Tibial nerve (tissue), 4 donors: ENCODE data around the gene KDM1B. TPM values are rescaled to one million over a fixed set of nuclear protein-coding genes. Genes with fewer than 3 reads are reported as not detected.

ENCODE experiments used
- DNase-seq, 2 donors: peaks; one replicate each; pipeline ENCODE4 v3.0.0-alpha.2; 2019; ENCODE audit warnings: low spot score in 2 of 2
- H3K27ac ChIP-seq, 4 donors: fragments of 200-600 bp; sonication (generic) in 3 of 4; one replicate each; pipeline ENCODE4 v1.5.1; 2017 to 2019; ENCODE audit warnings: mild to moderate bottlenecking in 1 of 4
- H3K27me3 ChIP-seq, 2 donors: fragments of 200-600 bp; sonication (generic) in 1 of 2; one replicate each; pipeline versions ENCODE4 v1.5.1 to v1.6.0; 2017 to 2019
- H3K36me3 ChIP-seq, 3 donors: fragments of 200-600 bp; sonication (generic); one replicate each; pipeline ENCODE4 v1.5.1; 2018 to 2019
- H3K4me1 ChIP-seq, 4 donors: fragments of 200-600 bp; sonication (generic) in 3 of 4; one replicate each; pipeline ENCODE4 v1.5.1; 2017 to 2019
- H3K4me3 ChIP-seq, 4 donors: fragments of 200-600 bp; sonication (generic) in 3 of 4; one replicate each; pipeline ENCODE4 v1.5.1; 2017 to 2019; ENCODE audit warnings: mild to moderate bottlenecking in 1 of 4, moderate library complexity in 1 of 4
- H3K9me3 ChIP-seq, 4 donors: fragments of 200-600 bp; sonication (generic) in 3 of 4; one replicate each; pipeline ENCODE4 v1.5.1; 2017 to 2019
- EP300 ChIP-seq, 2 donors: sonication (generic); formaldehyde crosslinking; IDR thresholded peaks; one replicate each; pipeline ENCODE4 v1.6.1; 2017; ENCODE audit warnings: antibody characterized with exemption in 2 of 2, mild to moderate bottlenecking in 1 of 2
- POLR2A ChIP-seq, 2 donors: fragments of 450-650 bp; IDR thresholded peaks; one replicate each; pipeline ENCODE4 v1.6.1; 2017; ENCODE audit warnings: antibody characterized with exemption in 2 of 2, mild to moderate bottlenecking in 2 of 2, moderate library complexity in 2 of 2
- WGBS, 2 donors: methylation state at CpG; one replicate each; pipeline ENCODE4 v1.1.5; 2018; 5-methylcytosine and 5-hydroxymethylcytosine counted together
- total RNA-seq, 4 donors: library from RNA; depleted of rRNA; stranded (reverse); fragments of >200 nt; gene quantifications; one replicate each; pipeline ENCODE4 v1.1.0, GENCODE V29; 2016
- TF ChIP-seq, protein P1 (sequence below), 5 experiments: fragments of 200-600 bp in 3 of 5; fragments of 450-650 bp in 2 of 5; sonication (generic) in 3 of 5; IDR thresholded peaks; one replicate each; pipeline ENCODE4 v1.5.1; 2016 to 2019; ENCODE audit warnings: antibody characterized with exemption in 5 of 5, mild to moderate bottlenecking in 3 of 5, moderate library complexity in 2 of 5

The KDM1B gene
- total RNA-seq, 4 donors from 2014 or later: 9.4 to 16.5 (median 15.2) TPM

DNA sequence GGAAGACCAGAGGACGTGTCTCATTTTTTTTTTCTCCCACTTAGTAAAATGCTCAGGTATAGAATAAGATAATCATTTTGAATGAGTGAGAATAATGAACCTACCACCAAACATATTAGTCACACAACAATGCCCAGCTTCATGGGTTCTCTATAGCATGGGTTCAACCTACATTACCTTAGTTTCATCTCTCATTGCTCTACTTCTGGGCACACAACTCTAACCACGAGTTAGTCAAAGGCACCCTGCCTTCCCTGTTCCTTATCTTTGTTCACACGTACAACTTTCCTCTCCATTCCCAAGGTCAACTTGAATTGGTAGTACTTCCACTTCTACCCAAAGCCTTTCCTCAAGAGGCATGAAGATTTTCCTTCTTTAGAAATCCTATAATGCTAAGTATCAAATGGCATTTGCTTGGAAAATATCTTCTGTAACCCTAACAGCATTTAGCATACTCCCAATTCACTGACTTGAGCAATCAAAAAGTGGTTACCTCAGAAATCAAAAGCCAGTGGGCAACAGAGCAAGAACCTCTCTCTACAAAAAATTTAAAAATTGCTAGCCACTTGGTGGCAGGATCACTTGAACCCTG is 88.2 kb downstream of the KDM1B start:
- H3K27ac ChIP-seq: no peak overlapping the region
- peaks cover 0 to 55% (median 5%) of the 10 kb centered on the region in 3 donors for H3K36me3 ChIP-seq
- no peak for TF ChIP-seq EP300 (IDR thresholded peaks at IDR 0.05)
- TF ChIP-seq POLR2A (IDR thresholded peaks at IDR 0.05): no peak
- TF ChIP-seq, protein P1, sequence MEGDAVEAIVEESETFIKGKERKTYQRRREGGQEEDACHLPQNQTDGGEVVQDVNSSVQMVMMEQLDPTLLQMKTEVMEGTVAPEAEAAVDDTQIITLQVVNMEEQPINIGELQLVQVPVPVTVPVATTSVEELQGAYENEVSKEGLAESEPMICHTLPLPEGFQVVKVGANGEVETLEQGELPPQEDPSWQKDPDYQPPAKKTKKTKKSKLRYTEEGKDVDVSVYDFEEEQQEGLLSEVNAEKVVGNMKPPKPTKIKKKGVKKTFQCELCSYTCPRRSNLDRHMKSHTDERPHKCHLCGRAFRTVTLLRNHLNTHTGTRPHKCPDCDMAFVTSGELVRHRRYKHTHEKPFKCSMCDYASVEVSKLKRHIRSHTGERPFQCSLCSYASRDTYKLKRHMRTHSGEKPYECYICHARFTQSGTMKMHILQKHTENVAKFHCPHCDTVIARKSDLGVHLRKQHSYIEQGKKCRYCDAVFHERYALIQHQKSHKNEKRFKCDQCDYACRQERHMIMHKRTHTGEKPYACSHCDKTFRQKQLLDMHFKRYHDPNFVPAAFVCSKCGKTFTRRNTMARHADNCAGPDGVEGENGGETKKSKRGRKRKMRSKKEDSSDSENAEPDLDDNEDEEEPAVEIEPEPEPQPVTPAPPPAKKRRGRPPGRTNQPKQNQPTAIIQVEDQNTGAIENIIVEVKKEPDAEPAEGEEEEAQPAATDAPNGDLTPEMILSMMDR (IDR thresholded peaks at IDR 0.05): no peak
- no peak for DNase-seq
- no peak overlapping the region for H3K4me3 ChIP-seq
- H3K27me3 ChIP-seq: no peaks in the 10 kb centered on the region
- H3K4me1 ChIP-seq: peaks cover 0 to 12% (median 0%) of the 10 kb centered on the region in 4 donors
- H3K9me3 ChIP-seq: no peaks in the 10 kb centered on the region
- WGBS, 2 donors: 87 to 94% methylated on average over 3 of the region's 3 CpGs

DNA sequence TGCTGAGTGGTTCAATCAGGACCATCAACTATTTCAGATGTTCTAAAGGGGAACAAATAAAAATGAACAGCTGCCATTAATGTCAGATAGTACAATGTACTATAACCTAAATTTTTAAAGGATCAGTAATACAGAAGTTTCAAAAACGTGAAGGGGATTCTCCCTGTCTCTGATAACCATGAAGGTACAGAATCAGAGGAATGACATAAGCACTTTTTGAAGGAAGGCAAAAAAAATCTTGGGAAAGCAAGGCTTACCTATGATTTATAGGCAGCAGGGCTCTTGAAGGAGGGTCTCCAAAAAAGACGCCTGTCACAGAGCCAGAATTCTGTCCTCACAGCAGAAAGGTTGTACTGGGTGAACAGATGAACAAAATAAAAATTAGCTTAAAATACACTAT is 89.0 kb downstream of the KDM1B start:
- Histone ChIP-seq H3K4me3 (no peak overlapping the region), H3K27ac (no peak overlapping the region), H3K27me3 (no peaks in the 10 kb centered on the region), H3K36me3 (peaks cover 0 to 62% (median 5%) of the 10 kb centered on the region in 3 donors), H3K9me3 (no peaks in the 10 kb centered on the region), H3K4me1 (peaks cover 0 to 12% (median 0%) of the 10 kb centered on the region in 4 donors)
- 86 to 94% methylated on average over 2 of the region's 2 CpGs for WGBS, 2 donors
- TF ChIP-seq, protein P1 (IDR thresholded peaks at IDR 0.05): no peak
- no peak for DNase-seq

DNA sequence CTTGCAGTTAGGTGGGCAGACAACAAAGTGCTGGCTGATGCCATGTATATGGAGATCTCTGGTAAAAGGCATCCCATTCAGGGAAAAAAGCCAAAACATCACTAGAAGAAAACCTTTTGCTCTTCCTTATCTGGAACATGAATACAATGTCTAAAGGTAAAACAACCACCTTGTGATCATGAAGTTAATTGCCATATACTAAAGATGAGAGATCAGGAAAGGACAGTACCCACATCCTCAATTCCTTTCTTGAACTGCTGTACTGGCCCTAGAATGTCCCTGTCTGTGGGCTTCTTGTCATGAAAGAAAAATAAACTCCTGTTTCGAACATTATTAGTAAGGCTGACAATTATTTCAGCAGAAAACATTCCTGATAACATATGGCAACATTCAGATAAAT is 89.9 kb downstream of the KDM1B start:
- Histone ChIP-seq H3K4me3 (no peak overlapping the region), H3K27ac (no peak overlapping the region), H3K27me3 (no peaks in the 10 kb centered on the region), H3K9me3 (no peaks in the 10 kb centered on the region), H3K36me3 (peaks cover 0 to 71% (median 5%) of the 10 kb centered on the region in 3 donors), H3K4me1 (peaks cover 0 to 12% (median 0%) of the 10 kb centered on the region in 4 donors)
- TF ChIP-seq POLR2A (IDR thresholded peaks at IDR 0.05): no peak
- 90% methylated on average over 1 of the region's 1 CpG for WGBS, 2 donors
- DNase-seq: no peak

DNA sequence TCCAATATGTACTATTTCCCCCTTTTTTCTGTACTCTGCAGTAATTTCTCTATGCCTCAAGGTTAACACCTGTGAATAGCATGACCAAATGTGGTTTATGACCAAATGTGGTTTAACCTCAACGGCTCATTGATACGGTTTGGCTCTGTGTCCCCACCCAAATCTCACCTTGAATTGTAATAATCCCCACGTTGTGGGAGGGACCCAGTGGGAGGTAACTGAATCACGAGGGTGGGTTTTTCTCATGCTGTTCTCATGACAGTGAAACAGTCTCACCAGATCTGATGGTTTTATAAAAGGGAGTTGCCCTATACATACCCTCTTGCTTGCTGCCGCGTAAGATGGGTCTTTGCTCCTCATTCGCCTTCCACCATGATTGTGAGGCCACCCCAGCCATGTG is 90.4 kb downstream of the KDM1B start:
- H3K4me3 ChIP-seq: no peak overlapping the region
- WGBS, 2 donors: 72 to 76% methylated on average over 7 of the region's 7 CpGs
- H3K27me3 ChIP-seq: no peaks in the 10 kb centered on the region
- H3K27ac ChIP-seq: no peak overlapping the region
- no peak for DNase-seq
- TF ChIP-seq, protein P1 (IDR thresholded peaks at IDR 0.05): no peak
- no peak for TF ChIP-seq EP300 (IDR thresholded peaks at IDR 0.05)
- TF ChIP-seq POLR2A (IDR thresholded peaks at IDR 0.05): no peak
- H3K9me3 ChIP-seq: no peaks in the 10 kb centered on the region
- peaks cover 0 to 74% (median 5%) of the 10 kb centered on the region in 3 donors for H3K36me3 ChIP-seq
- peaks cover 0 to 12% (median 0%) of the 10 kb centered on the region in 4 donors for H3K4me1 ChIP-seq

DNA sequence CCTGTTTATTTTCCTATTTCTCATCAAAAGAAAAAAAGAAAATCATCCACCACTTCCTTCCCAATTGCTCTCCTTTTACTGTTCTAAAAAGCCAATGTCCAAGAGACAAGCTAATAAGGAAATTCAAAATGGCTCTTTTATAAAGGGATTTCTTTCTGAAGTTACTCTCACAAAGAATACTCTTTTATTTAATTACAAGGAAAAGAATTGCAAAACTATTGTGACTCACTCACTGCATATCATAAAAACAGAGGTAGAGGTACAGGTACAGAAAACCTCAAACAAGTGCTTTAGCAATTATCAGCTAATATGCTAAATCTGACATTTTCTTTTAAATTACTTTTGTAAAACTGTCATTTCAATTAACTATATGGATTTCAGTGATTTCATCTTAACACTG is 91.0 kb downstream of the KDM1B start:
- Histone ChIP-seq H3K9me3 (no peaks in the 10 kb centered on the region), H3K27me3 (no peaks in the 10 kb centered on the region), H3K36me3 (peaks cover 0 to 76% (median 5%) of the 10 kb centered on the region in 3 donors), H3K4me3 (no peak overlapping the region), H3K4me1 (peaks cover 0 to 12% (median 0%) of the 10 kb centered on the region in 4 donors), H3K27ac (no peak overlapping the region)
- no peak for DNase-seq
- TF ChIP-seq POLR2A (IDR thresholded peaks at IDR 0.05): no peak
- no peak for TF ChIP-seq EP300 (IDR thresholded peaks at IDR 0.05)
- TF ChIP-seq, protein P1 (IDR thresholded peaks at IDR 0.05): no peak

DNA sequence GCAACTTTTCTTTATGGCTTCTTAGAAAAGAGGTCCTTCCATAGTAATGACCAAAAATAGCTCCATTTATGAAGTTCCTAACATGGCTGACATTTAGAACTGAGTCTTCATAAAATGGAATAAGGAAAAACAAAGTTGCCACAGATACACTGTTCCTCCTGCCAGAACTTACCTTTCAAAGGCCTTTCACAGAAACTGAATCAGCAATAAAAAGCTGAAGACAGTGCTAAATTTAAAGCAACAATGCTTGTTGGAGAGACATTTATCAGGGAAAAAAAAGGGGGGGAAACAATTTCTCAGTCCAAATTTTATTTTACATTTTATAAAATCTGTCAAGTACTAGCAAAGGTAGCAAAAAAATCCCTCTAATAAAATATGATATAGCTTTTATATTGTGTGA is 91.8 kb downstream of the KDM1B start:
- TF ChIP-seq POLR2A (IDR thresholded peaks at IDR 0.05): no peak
- TF ChIP-seq EP300 (IDR thresholded peaks at IDR 0.05): no peak
- TF ChIP-seq, protein P1 (IDR thresholded peaks at IDR 0.05): no peak
- DNase-seq: no peak
- peaks cover 0 to 12% (median 0%) of the 10 kb centered on the region in 4 donors for H3K4me1 ChIP-seq
- no peaks in the 10 kb centered on the region for H3K9me3 ChIP-seq
- H3K36me3 ChIP-seq: peaks cover 0 to 79% (median 5%) of the 10 kb centered on the region in 3 donors
- H3K27me3 ChIP-seq: no peaks in the 10 kb centered on the region
- H3K27ac ChIP-seq: no peak overlapping the region
- H3K4me3 ChIP-seq: no peak overlapping the region
